HepG2 (cell line): ENCODE data around the gene COA7. TPM values are rescaled to one million over a fixed set of nuclear protein-coding genes. Genes with fewer than 3 reads are reported as not detected.

ENCODE experiments used
- CBX2 ChIP-seq, 2 experiments: fragments of 200-600 bp in 1 of 2; sonication (generic); formaldehyde crosslinking in 1 of 2; IDR thresholded peaks; 2 replicates each; pipeline versions ENCODE4 v1.7.0 to v1.8.1; 2018 to 2022; ENCODE audit warnings: low read depth in 2 of 2, low read length in 1 of 2, mild to moderate bottlenecking in 1 of 2, missing genetic modification reagents in 1 of 2
- CEBPG ChIP-seq: IDR thresholded peaks from 2 replicates; pipeline ENCODE4 v1.6.1; 2016
- ESRRA ChIP-seq: sonication (generic); formaldehyde crosslinking; IDR thresholded peaks from 2 replicates; pipeline ENCODE4 v1.5.1; 2020; ENCODE audit warnings: mild to moderate bottlenecking, low read depth, missing genetic modification reagents
- FOXK2 ChIP-seq: fragments of 450-650 bp; IDR thresholded peaks from 2 replicates; pipeline ENCODE4 v1.6.1; 2016
- GATAD2A ChIP-seq: IDR thresholded peaks from 2 replicates; pipeline ENCODE4 v1.6.1; 2016
- KAT8 ChIP-seq: IDR thresholded peaks from 2 replicates; pipeline ENCODE4 v1.6.1; 2016; ENCODE audit warnings: missing genetic modification reagents, missing compliant biosample characterization
- MLX ChIP-seq: IDR thresholded peaks from 2 replicates; pipeline ENCODE4 v1.6.1; 2016
- MTA3 ChIP-seq: sonication (generic); formaldehyde crosslinking; IDR thresholded peaks from 2 replicates; pipeline ENCODE4 v1.4.0; 2020; ENCODE audit warnings: missing genetic modification reagents
- PAX8 ChIP-seq: sonication (generic); formaldehyde crosslinking; IDR thresholded peaks from 2 replicates; pipeline ENCODE4 v1.8.0; 2022; ENCODE audit warnings: mild to moderate bottlenecking, missing genetic modification reagents, borderline replicate concordance
- PPARG ChIP-seq: conservative IDR thresholded peaks from 2 replicates; pipeline ENCODE4 v1.6.1; 2016; ENCODE audit warnings: missing biosample characterization, missing genetic modification reagents
- RXRA ChIP-seq: sonication (generic); formaldehyde crosslinking; IDR thresholded peaks from 2 replicates; pipeline ENCODE4 v1.5.1; 2020; ENCODE audit warnings: missing genetic modification reagents
- ZBTB3 ChIP-seq: sonication (generic); formaldehyde crosslinking; IDR thresholded peaks from 2 replicates; pipeline ENCODE4 v1.4.0; 2020; ENCODE audit warnings: low read depth, mild to moderate bottlenecking, moderate library complexity, missing genetic modification reagents, borderline replicate concordance
- ZBTB42 ChIP-seq: sonication (generic); formaldehyde crosslinking; IDR thresholded peaks from 2 replicates; pipeline ENCODE4 v1.5.0; 2020; ENCODE audit warnings: mild to moderate bottlenecking, missing genetic modification reagents
- ZBTB49 ChIP-seq: sonication (generic); formaldehyde crosslinking; IDR thresholded peaks from 2 replicates; pipeline ENCODE4 v1.4.0; 2020; ENCODE audit warnings: missing genetic modification reagents, borderline replicate concordance
- ZFAT ChIP-seq: sonication (generic); formaldehyde crosslinking; conservative IDR thresholded peaks from 2 replicates; pipeline ENCODE4 v1.8.1; 2023; ENCODE audit warnings: missing genetic modification reagents, inconsistent platforms
- ZFP36L1 ChIP-seq: sonication (generic); formaldehyde crosslinking; IDR thresholded peaks from 2 replicates; pipeline ENCODE4 v1.8.0; 2022; ENCODE audit warnings: mild to moderate bottlenecking, missing genetic modification reagents, moderate library complexity
- ZMAT5 ChIP-seq: sonication (generic); formaldehyde crosslinking; IDR thresholded peaks from 2 replicates; pipeline ENCODE4 v1.5.0; 2020; ENCODE audit warnings: mild to moderate bottlenecking, low read depth, missing genetic modification reagents, borderline replicate concordance
- ZMYM4 ChIP-seq: sonication (generic); formaldehyde crosslinking; IDR thresholded peaks from 2 replicates; pipeline ENCODE4 v1.8.1; 2023; ENCODE audit warnings: mild to moderate bottlenecking, missing genetic modification reagents
- ZNF331 ChIP-seq: sonication (generic); formaldehyde crosslinking; IDR thresholded peaks from 2 replicates; pipeline ENCODE4 v1.4.0; 2020; ENCODE audit warnings: missing genetic modification reagents
- ZNF530 ChIP-seq: sonication (generic); formaldehyde crosslinking; IDR thresholded peaks from 2 replicates; pipeline ENCODE4 v1.5.0; 2020; ENCODE audit warnings: low read depth, mild to moderate bottlenecking, missing genetic modification reagents
- ZNF761 ChIP-seq: sonication (generic); formaldehyde crosslinking; conservative IDR thresholded peaks from 2 replicates; pipeline ENCODE4 v1.4.0; 2020; ENCODE audit warnings: mild to moderate bottlenecking, missing genetic modification reagents
- ZNF83 ChIP-seq: sonication (generic); formaldehyde crosslinking; IDR thresholded peaks from 2 replicates; pipeline ENCODE4 v1.4.0; 2020; ENCODE audit warnings: missing genetic modification reagents, mild to moderate bottlenecking, borderline replicate concordance
- polyA plus RNA-seq, 8 experiments: library from polyadenylated mRNA; depleted of rRNA in 3 of 8; stranded (reverse) in 7 of 8; unstranded in 1 of 8; fragments of >200 nt; fragmentation: Illumina TruSeq in 4 of 8; extraction: Trizol in 4 of 8; gene quantifications; 2 replicates each; pipeline versions ENCODE4 v1.2.1 to v1.2.3, GENCODE V29; 2011 to 2016; ENCODE audit warnings: low read depth in 4 of 8, missing spikeins in 1 of 8, mixed read lengths in 1 of 8; ENCODE audit not compliant: insufficient read depth in 1 of 8
- total RNA-seq, 5 experiments: library from RNA; depleted of rRNA; stranded (reverse); fragments of >200 nt; fragmentation: Illumina TruSeq; extraction: Trizol; gene quantifications; 2 replicates each; pipeline ENCODE4 v1.2.3, GENCODE V29; 2016; ENCODE audit warnings: low read depth in 1 of 5
- TF ChIP-seq, protein P1 (sequence below): sonication (generic); formaldehyde crosslinking; IDR thresholded peaks from 2 replicates; pipeline ENCODE4 v1.4.0; 2020; ENCODE audit warnings: missing genetic modification reagents
- TF ChIP-seq, protein P2 (sequence below), 2 experiments: sonication (generic) in 1 of 2; formaldehyde crosslinking in 1 of 2; IDR thresholded peaks; 2 replicates each; pipeline versions ENCODE4 v1.5.1 to v1.6.1; 2011 to 2020; ENCODE audit warnings: borderline replicate concordance in 1 of 2, low read depth in 1 of 2, low read length in 1 of 2, mild to moderate bottlenecking in 1 of 2, missing genetic modification reagents in 1 of 2, moderate library complexity in 1 of 2

COA7 gene
- total and polyA plus RNA-seq, 2 of the 13 experiments (the other 11 are each of a cell fraction or from before 2014, with no cell fraction given): 12.3 to 30.4 TPM

- 0 out of 2 replicates have a peak, but pooled peaks have one; percentile 30 for TF ChIP-seq ZNF331 (CRISPR knock-in tag)
- TF ChIP-seq ZBTB3 (CRISPR knock-in tag): no peak
- TF ChIP-seq ZNF761 (CRISPR knock-in tag): no peak
- no peak for TF ChIP-seq ZFAT (CRISPR knock-in tag)
- no peak for TF ChIP-seq ZNF530 (CRISPR knock-in tag)
- peak; percentile 26; the same call in 1 of the 2 replicates for TF ChIP-seq CEBPG (CRISPR knock-in tag)
- TF ChIP-seq FOXK2: no peak
- 0 out of 2 replicates have a peak, but pooled peaks have one; percentile 19 for TF ChIP-seq PPARG (CRISPR knock-in tag)
- no peak for TF ChIP-seq CBX2 (IDR thresholded peaks at IDR 0.05; ENCODE audit: low read depth, low read length)
- no peak for TF ChIP-seq CBX2 (CRISPR knock-in tag; IDR thresholded peaks at IDR 0.05; ENCODE audit: low read depth)
- TF ChIP-seq GATAD2A (CRISPR knock-in tag): peak; percentile 48; the same call in 1 of the 2 replicates
- no peak for TF ChIP-seq ESRRA (CRISPR knock-in tag)
- peak; percentile 61 for TF ChIP-seq ZMYM4 (CRISPR knock-in tag)
- TF ChIP-seq MLX: 0 out of 2 replicates have a peak, but pooled peaks have one; percentile 42
- TF ChIP-seq ZFP36L1 (CRISPR knock-in tag): no peak
- TF ChIP-seq, protein P1, sequence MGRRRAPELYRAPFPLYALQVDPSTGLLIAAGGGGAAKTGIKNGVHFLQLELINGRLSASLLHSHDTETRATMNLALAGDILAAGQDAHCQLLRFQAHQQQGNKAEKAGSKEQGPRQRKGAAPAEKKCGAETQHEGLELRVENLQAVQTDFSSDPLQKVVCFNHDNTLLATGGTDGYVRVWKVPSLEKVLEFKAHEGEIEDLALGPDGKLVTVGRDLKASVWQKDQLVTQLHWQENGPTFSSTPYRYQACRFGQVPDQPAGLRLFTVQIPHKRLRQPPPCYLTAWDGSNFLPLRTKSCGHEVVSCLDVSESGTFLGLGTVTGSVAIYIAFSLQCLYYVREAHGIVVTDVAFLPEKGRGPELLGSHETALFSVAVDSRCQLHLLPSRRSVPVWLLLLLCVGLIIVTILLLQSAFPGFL (CRISPR knock-in tag): no peak
- no peak for TF ChIP-seq MTA3 (CRISPR knock-in tag)
- TF ChIP-seq ZBTB49 (CRISPR knock-in tag): no peak
- peak; percentile 65; the same call in 1 of the 2 replicates for TF ChIP-seq KAT8 (CRISPR knock-in tag)
- TF ChIP-seq ZBTB42 (CRISPR knock-in tag): no peak
- TF ChIP-seq RXRA (CRISPR knock-in tag): peak; percentile 74; the same call in 1 of the 2 replicates
- TF ChIP-seq ZMAT5 (CRISPR knock-in tag): no peak
- no peak for TF ChIP-seq ZNF83 (CRISPR knock-in tag)
- TF ChIP-seq, protein P2, sequence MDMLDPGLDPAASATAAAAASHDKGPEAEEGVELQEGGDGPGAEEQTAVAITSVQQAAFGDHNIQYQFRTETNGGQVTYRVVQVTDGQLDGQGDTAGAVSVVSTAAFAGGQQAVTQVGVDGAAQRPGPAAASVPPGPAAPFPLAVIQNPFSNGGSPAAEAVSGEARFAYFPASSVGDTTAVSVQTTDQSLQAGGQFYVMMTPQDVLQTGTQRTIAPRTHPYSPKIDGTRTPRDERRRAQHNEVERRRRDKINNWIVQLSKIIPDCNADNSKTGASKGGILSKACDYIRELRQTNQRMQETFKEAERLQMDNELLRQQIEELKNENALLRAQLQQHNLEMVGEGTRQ (IDR thresholded peaks at IDR 0.05; ENCODE audit: low read depth, low read length): peak; percentile 86
- TF ChIP-seq, protein P2 (CRISPR knock-in tag; IDR thresholded peaks at IDR 0.05; ENCODE audit: borderline replicate concordance): peak; percentile 80; the same call in 1 of the 2 replicates
- TF ChIP-seq PAX8: no peak
Observed at GRCh38 chr1:52651904-52652303, 46.2 kb downstream of the COA7 start (continued).
